ENCODE data around the gene SLC5A11. TPM values are rescaled to one million over a fixed set of nuclear protein-coding genes. Genes with fewer than 3 reads are reported as not detected.
A peak's percentile ranks its signal among the peaks of the same experiment; 100 is the strongest.

SLC5A11 gene
- total RNA-seq, 1 donor from 2014 or later: not detected

DNA sequence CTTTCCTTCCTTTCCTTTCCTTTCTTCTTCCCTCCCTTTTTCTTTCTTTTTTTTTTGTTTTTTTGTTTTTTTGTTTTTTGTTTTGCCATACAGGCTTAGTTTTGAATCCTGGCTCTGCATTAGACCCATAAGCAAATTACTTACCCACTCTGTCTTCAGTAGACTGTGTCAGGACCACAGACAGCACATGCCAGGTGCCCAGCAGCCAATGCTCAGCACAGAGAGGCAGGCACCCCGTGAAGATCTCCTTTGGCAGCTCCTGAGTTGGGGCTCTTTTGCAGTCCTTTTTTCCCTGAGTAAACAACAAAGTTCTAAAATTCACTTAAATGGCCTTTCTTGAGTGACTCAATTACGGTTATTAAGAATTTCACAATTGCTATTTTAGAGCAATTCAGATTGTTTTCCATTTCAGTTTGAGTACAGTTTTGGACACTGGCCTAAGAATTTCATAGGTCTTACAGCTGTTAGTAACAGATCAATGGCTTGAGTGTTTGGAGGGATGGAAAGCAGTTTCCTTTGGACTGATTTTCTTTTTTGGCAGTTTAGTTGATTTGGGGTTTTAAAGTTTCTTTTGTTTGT lies 26.2 kb upstream of the SLC5A11 start:
- peaks cover 14% of the 10 kb centered on the region for H3K4me1 Mint-ChIP-seq (ENCODE audit: unreplicated experiment)
- DNase-seq (ENCODE audit: low spot score): no peak
- H3K27ac Mint-ChIP-seq (ENCODE audit: unreplicated experiment): no peak overlapping the region
- TF ChIP-seq, protein P1, sequence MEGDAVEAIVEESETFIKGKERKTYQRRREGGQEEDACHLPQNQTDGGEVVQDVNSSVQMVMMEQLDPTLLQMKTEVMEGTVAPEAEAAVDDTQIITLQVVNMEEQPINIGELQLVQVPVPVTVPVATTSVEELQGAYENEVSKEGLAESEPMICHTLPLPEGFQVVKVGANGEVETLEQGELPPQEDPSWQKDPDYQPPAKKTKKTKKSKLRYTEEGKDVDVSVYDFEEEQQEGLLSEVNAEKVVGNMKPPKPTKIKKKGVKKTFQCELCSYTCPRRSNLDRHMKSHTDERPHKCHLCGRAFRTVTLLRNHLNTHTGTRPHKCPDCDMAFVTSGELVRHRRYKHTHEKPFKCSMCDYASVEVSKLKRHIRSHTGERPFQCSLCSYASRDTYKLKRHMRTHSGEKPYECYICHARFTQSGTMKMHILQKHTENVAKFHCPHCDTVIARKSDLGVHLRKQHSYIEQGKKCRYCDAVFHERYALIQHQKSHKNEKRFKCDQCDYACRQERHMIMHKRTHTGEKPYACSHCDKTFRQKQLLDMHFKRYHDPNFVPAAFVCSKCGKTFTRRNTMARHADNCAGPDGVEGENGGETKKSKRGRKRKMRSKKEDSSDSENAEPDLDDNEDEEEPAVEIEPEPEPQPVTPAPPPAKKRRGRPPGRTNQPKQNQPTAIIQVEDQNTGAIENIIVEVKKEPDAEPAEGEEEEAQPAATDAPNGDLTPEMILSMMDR (IDR thresholded peaks at IDR 0.05; ENCODE audit: unreplicated experiment): no peak
- H3K27me3 Mint-ChIP-seq (ENCODE audit: unreplicated experiment): peaks cover 6% of the 10 kb centered on the region
- peaks cover 49% of the 10 kb centered on the region for H3K36me3 Mint-ChIP-seq (ENCODE audit: low read depth, unreplicated experiment)
- no peaks in the 10 kb centered on the region for H3K9me3 Mint-ChIP-seq (ENCODE audit: unreplicated experiment)
- no peak overlapping the region for H3K4me3 Mint-ChIP-seq (ENCODE audit: unreplicated experiment)

DNA sequence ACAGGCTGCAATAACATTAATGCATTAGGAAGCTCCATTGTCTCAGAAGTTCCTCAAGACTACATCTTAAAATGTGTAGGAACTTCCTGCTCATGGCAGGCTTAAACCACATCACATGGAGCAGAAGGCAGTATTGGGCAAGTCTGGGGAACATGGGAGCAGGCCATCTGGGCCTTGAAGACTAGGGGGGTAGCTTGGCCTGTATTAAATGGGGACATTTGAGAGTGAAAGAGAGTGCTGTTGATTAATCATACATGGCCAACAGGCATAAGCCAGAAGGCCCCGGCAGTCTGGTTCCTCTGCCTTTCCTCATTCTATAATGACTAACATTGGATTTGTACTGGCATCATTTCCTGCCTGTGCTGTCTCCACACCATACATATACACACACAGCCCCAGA lies 25.2 kb upstream of the SLC5A11 start:
- TF ChIP-seq, protein P1 (IDR thresholded peaks at IDR 0.05; ENCODE audit: unreplicated experiment): no peak
- H3K27ac Mint-ChIP-seq (ENCODE audit: unreplicated experiment): peak overlapping the region; percentile 68
- H3K9me3 Mint-ChIP-seq (ENCODE audit: unreplicated experiment): no peaks in the 10 kb centered on the region
- H3K36me3 Mint-ChIP-seq (ENCODE audit: low read depth, unreplicated experiment): peaks cover 46% of the 10 kb centered on the region
- H3K4me1 Mint-ChIP-seq (ENCODE audit: unreplicated experiment): peaks cover 14% of the 10 kb centered on the region
- DNase-seq (ENCODE audit: low spot score): no peak
- peaks cover 4% of the 10 kb centered on the region for H3K27me3 Mint-ChIP-seq (ENCODE audit: unreplicated experiment)
- H3K4me3 Mint-ChIP-seq (ENCODE audit: unreplicated experiment): no peak overlapping the region

DNA sequence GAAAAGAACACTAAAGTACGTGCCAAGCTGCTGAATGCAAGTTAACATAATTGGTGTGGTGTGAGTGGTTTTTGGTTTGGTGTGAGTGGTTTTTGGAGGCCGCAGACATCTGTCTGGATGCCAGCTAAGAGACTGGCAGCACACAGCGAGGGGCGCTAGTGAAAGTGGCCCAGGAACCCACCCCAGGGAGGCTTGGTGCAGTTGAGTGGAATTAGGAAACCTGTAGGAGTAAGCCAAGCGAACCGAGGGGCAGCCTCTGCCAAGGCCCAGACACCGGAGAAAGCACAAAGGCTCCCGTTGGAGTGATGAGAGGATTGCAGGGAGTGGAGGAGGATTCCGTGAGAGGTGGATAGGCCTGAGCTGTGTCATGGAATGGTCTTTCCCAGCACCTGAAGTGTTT lies 24.6 kb upstream of the SLC5A11 start:
- peaks cover 14% of the 10 kb centered on the region for H3K4me1 Mint-ChIP-seq (ENCODE audit: unreplicated experiment)
- peaks cover 4% of the 10 kb centered on the region for H3K27me3 Mint-ChIP-seq (ENCODE audit: unreplicated experiment)
- no peaks in the 10 kb centered on the region for H3K9me3 Mint-ChIP-seq (ENCODE audit: unreplicated experiment)
- H3K36me3 Mint-ChIP-seq (ENCODE audit: low read depth, unreplicated experiment): peaks cover 48% of the 10 kb centered on the region
- DNase-seq (ENCODE audit: low spot score): no peak
- H3K27ac Mint-ChIP-seq (ENCODE audit: unreplicated experiment): no peak overlapping the region
- TF ChIP-seq, protein P1 (IDR thresholded peaks at IDR 0.05; ENCODE audit: unreplicated experiment): no peak
- H3K4me3 Mint-ChIP-seq (ENCODE audit: unreplicated experiment): no peak overlapping the region

DNA sequence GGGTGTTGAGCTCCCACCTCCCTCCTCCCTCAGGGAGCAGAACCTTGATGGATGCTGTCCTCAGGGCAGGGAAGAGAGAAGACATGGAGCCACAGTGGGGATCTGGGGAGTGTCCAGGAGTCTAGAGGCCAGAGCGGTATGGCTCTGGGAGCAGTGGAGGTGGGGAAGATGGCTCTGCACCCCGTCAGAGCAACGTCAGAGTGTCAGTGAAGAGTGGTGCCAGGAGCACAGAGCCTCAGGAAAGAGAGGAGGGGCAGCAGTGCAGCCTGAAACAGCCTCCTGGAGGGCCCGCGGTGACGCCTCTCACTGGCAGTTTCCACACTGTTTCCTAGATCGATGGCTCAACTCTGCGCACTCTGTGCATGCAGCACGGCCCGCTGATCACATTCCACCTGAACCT lies 23.2 kb upstream of the SLC5A11 start:
- Mint-ChIP-seq H3K27me3 (ENCODE audit: unreplicated experiment) (peaks cover 4% of the 10 kb centered on the region), H3K27ac (ENCODE audit: unreplicated experiment) (no peak overlapping the region), H3K4me1 (ENCODE audit: unreplicated experiment) (peaks cover 14% of the 10 kb centered on the region)

DNA sequence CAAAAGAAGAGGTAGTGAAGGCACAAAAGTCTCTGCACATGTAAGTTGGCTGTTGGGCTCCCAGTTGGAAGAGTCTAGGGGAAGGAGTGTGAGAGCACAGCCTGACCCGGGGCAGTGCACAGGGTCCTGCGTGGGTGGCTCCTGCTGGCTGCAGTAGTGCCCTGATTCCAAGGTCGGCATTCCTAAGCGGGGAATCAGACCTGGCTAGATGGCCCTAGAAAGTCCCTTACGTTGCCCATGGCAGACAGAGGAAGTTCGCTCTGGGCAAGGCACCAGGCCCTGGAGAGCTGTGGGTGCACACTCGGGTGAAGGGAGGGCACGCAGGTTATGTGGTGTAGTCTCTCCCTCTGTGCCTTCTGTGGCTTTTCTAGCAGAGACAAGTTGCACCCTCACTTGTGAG lies 22.8 kb upstream of the SLC5A11 start:
- H3K27ac Mint-ChIP-seq (ENCODE audit: unreplicated experiment): no peak overlapping the region
- H3K27me3 Mint-ChIP-seq (ENCODE audit: unreplicated experiment): peaks cover 4% of the 10 kb centered on the region
- peaks cover 49% of the 10 kb centered on the region for H3K36me3 Mint-ChIP-seq (ENCODE audit: low read depth, unreplicated experiment)
- H3K4me3 Mint-ChIP-seq (ENCODE audit: unreplicated experiment): no peak overlapping the region
- H3K9me3 Mint-ChIP-seq (ENCODE audit: unreplicated experiment): no peaks in the 10 kb centered on the region
- TF ChIP-seq, protein P1 (IDR thresholded peaks at IDR 0.05; ENCODE audit: unreplicated experiment): no peak
- H3K4me1 Mint-ChIP-seq (ENCODE audit: unreplicated experiment): peaks cover 14% of the 10 kb centered on the region
- DNase-seq (ENCODE audit: low spot score): no peak

More for the DNA sequence above, 23.2 kb upstream of the SLC5A11 start:
- H3K4me3 Mint-ChIP-seq (ENCODE audit: unreplicated experiment): no peak overlapping the region
- TF ChIP-seq, protein P1 (IDR thresholded peaks at IDR 0.05; ENCODE audit: unreplicated experiment): no peak
- H3K9me3 Mint-ChIP-seq (ENCODE audit: unreplicated experiment): no peaks in the 10 kb centered on the region
- DNase-seq (ENCODE audit: low spot score): no peak
- peaks cover 52% of the 10 kb centered on the region for H3K36me3 Mint-ChIP-seq (ENCODE audit: low read depth, unreplicated experiment)

Measured in endothelial cell (in vitro differentiated cells).